GM11168 (cell line): ENCODE results near the gene RALGAPA2.

Source experiments
- in situ Hi-C: fragments of 300-500 bp; cut with MboI; formaldehyde crosslinking; loops from one replicate; pipeline ENCODE4 v1.12.0; 2022; ENCODE audit warnings: low sequenced_read_pairs; ENCODE audit not compliant: unreplicated experiment

The RALGAPA2 gene

GRCh38 chr20:20425823-20426654 is 286.4 kb downstream of the RALGAPA2 start:
- in situ Hi-C loops, result no loop called here

GRCh38 chr20:20423117-20423516 is 289.3 kb downstream of the RALGAPA2 start:
- in situ Hi-C loops, result no loop called here

- in situ Hi-C loops, result no loop called here
Observed at GRCh38 chr20:20417876-20418676, 294.4 kb downstream of the RALGAPA2 start.

GRCh38 chr20:20415321-20415720 is 297.1 kb downstream of the RALGAPA2 start:
- in situ Hi-C loops, result no loop called here

- in situ Hi-C loops, result no loop called here
Observed at GRCh38 chr20:20414640-20415220, 297.7 kb downstream of the RALGAPA2 start.

GRCh38 chr20:20413810-20414281 is 298.6 kb downstream of the RALGAPA2 start:
- in situ Hi-C loops, result no loop called here

- in situ Hi-C loops, result no loop called here
Observed at GRCh38 chr20:20412750-20413149, 299.7 kb downstream of the RALGAPA2 start.

- in situ Hi-C loops, result no loop called here
Observed at GRCh38 chr20:20411836-20412235, 300.6 kb downstream of the RALGAPA2 start.

- in situ Hi-C loops, result no loop called here
Observed at GRCh38 chr20:20411402-20411801, 301.0 kb downstream of the RALGAPA2 start.

- in situ Hi-C loops, result no loop called here
Observed at GRCh38 chr20:20410678-20411077, 301.8 kb downstream of the RALGAPA2 start.

- in situ Hi-C loops, result no loop called here
Observed at GRCh38 chr20:20409331-20409730, 303.1 kb downstream of the RALGAPA2 start.

GRCh38 chr20:20407891-20408805 is 304.3 kb downstream of the RALGAPA2 start:
- in situ Hi-C loops, result no loop called here

- in situ Hi-C loops, result no loop called here
Observed at GRCh38 chr20:20406306-20406705, 306.1 kb downstream of the RALGAPA2 start.

GRCh38 chr20:20405623-20406022 is 306.8 kb downstream of the RALGAPA2 start:
- in situ Hi-C loops, result no loop called here

- in situ Hi-C loops, result no loop called here
Observed at GRCh38 chr20:20404633-20405032, 307.8 kb downstream of the RALGAPA2 start.

GRCh38 chr20:20401991-20402390 is 310.5 kb downstream of the RALGAPA2 start:
- in situ Hi-C loops, result no loop called here

GRCh38 chr20:20399531-20400500 is 312.6 kb downstream of the RALGAPA2 start:
- in situ Hi-C loops, result no loop called here

- in situ Hi-C loops, result no loop called here
Observed at GRCh38 chr20:20398123-20398522, 314.3 kb downstream of the RALGAPA2 start.

- in situ Hi-C loops, result no loop called here
Observed at GRCh38 chr20:20396794-20397193, 315.6 kb downstream of the RALGAPA2 start.
